BJ (cell line): Measurements from ENCODE around the gene UMODL1. TPM values are rescaled to one million over a fixed set of nuclear protein-coding genes. Genes with fewer than 3 reads are reported as not detected.
"Not testable (repeated sequence)": the region's sequence is repeated elsewhere in the genome, so short reads cannot be mapped to it uniquely, and the experiment has no call there.

Experiments used
- CTCF ChIA-PET: fragments of 350-600 bp; formaldehyde crosslinking; extraction: SDS; loops from one replicate; lab custom pipeline; 2021; ENCODE audit warnings: antibody characterized with exemption, inconsistent platforms; lab: Yijun Ruan, JAX
- POLR2A ChIA-PET: fragments of 300-600 bp; sonication (Branson Sonifier 250); formaldehyde crosslinking; extraction: SDS; loops from one replicate; lab custom pipeline; 2021; ENCODE audit warnings: antibody characterized with exemption; lab: Charles Lee
- DNase-seq: peaks from one replicate; pipeline ENCODE4 v3.0.0-alpha.2; 2011; ENCODE audit warnings: low read depth
- H3K27me3 ChIP-seq: 2 replicates; pipeline ENCODE4 v1.6.0; 2011; ENCODE audit warnings: low read length; ENCODE audit not compliant: control insufficient read depth, insufficient read depth
- H3K36me3 ChIP-seq: 2 replicates; pipeline ENCODE4 v1.5.1; 2011; ENCODE audit warnings: low read length; ENCODE audit not compliant: control insufficient read depth, insufficient read depth
- H3K4me3 ChIP-seq: 2 replicates; pipeline ENCODE4 v1.5.1; 2011; ENCODE audit warnings: low read depth, mild to moderate bottlenecking, control low read depth, low read length
- CTCF ChIP-seq: IDR thresholded peaks from 2 replicates; pipeline ENCODE4 v1.5.1; 2011; ENCODE audit warnings: low read depth, mild to moderate bottlenecking, control low read depth, inconsistent platforms, low read length, moderate library complexity; ENCODE audit not compliant: insufficient read depth
- polyA plus RNA-seq: library from polyadenylated mRNA; depleted of rRNA; stranded (reverse); fragments of >200 nt; gene quantifications from 2 replicates; pipeline ENCODE4 v1.2.3, GENCODE V29; 2011

UMODL1 gene
- polyA plus RNA-seq, 1 experiment: 0.04 TPM

- POLR2A ChIA-PET: no interaction called here
Measured at GRCh38 chr21:42175110-42175710, 104.1 kb downstream of the UMODL1 start.

DNA sequence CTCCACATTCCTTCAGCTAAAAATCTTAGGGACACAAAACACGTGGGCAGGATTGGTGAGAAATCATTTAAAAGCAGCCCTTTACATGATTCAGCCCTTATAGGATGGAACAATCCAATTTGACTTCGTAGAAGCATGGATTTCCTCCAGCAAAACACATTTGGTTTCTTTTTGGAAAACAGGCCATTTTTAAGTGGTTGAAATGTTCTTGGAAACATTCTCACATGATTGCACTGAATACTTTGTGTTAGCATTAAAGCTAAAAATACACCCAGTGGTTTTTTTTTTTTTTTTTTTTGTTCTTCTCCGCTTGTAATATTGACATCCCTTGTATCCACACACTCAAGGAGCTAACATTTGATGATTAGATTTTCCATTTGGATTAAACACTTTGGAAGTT lies 105.7 kb downstream of the UMODL1 start:
- no peaks in the 10 kb centered on the region for H3K36me3 ChIP-seq
- CTCF ChIA-PET: no interaction called here
- peaks cover 2% of the 10 kb centered on the region; the same call in 1 of the 2 replicates for H3K27me3 ChIP-seq
- POLR2A ChIA-PET: interaction anchor here (0.7 kb wide), 1 partner anchor 13 kb away, joined by 3 read pairs; no protein-coding TSS in a partner anchor
- no peak overlapping the region for H3K4me3 ChIP-seq
- DNase-seq: no peak
- TF ChIP-seq CTCF: no peak

More at GRCh38 chr21:42175110-42175710, 104.1 kb downstream of the UMODL1 start:
- DNase-seq: no peak
- no peak for TF ChIP-seq CTCF
- Histone ChIP-seq H3K27me3 (peaks cover 4% of the 10 kb centered on the region; the same call in 1 of the 2 replicates), H3K4me3 (no peak overlapping the region), H3K36me3 (no peaks in the 10 kb centered on the region)
- CTCF ChIA-PET: interaction anchor here (1.4 kb wide), 1 partner anchor 58 kb away, joined by 3 read pairs; no protein-coding TSS in a partner anchor

- ChIA-PET POLR2A (no interaction called here), CTCF (no interaction called here)
- Histone ChIP-seq H3K4me3 (no peak overlapping the region), H3K36me3 (no peaks in the 10 kb centered on the region), H3K27me3 (peaks cover 2% of the 10 kb centered on the region; the same call in 1 of the 2 replicates)
- no peak for TF ChIP-seq CTCF
- DNase-seq: no peak
Measured at GRCh38 chr21:42179316-42179715, 108.2 kb downstream of the UMODL1 start.

GRCh38 chr21:42180001-42180400 lies 108.9 kb downstream of the UMODL1 start:
- POLR2A ChIA-PET, H3K4me3 ChIP-seq, CTCF ChIA-PET, H3K27me3 ChIP-seq, DNase-seq, H3K36me3 ChIP-seq: not testable (repeated sequence)

DNA sequence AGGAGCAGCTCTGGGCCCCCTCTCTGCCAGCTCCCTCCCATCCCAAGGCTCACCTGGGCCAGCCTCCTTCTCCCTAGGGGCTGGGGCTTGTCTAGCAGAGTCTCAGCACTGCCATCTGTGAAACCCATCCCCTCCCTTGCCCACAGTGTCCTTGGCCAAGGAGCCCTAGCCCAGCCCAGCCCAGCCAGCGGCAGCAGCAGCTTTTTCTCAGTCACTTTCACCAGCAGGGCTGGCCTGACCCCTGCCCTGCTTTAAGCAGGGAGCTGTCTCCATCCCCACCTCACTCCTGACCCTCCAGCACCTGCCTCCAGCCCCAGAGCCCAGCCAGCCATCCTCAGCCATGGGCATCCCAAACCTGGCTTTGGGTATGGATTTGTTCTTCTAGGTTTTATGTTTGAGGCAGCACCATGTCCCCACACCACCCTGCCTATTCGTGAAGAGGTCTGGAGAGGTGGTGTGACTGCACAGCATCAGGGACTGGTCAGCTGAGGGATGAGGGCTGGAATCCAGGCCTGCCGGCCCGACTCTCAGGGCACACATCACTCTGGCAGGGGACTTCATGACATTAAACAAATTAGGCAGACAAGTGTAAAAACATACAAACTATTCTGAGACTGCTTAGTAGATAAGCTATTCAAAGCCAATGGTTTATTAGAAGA lies 111.7 kb downstream of the UMODL1 start:
- POLR2A ChIA-PET: no interaction called here
- Histone ChIP-seq H3K36me3 (no peaks in the 10 kb centered on the region), H3K4me3 (no peak overlapping the region), H3K27me3 (no peaks in the 10 kb centered on the region)
- no peak for TF ChIP-seq CTCF
- CTCF ChIA-PET: interaction anchor here (0.6 kb wide), 1 partner anchor 173 kb away, joined by 3 read pairs; no protein-coding TSS in a partner anchor
- no peak for DNase-seq
